SK-N-SH (cell line): ENCODE data around the gene SCTR. TPM values are rescaled to one million over a fixed set of nuclear protein-coding genes. Genes with fewer than 3 reads are reported as not detected.

Experiments
- CTCF ChIA-PET: fragments of 300-600, 350-600 bp; formaldehyde crosslinking; extraction: SDS; loops from one replicate; lab custom pipeline; 2021; lab: Yijun Ruan, JAX
- POLR2A ChIA-PET: fragments of 350-600 bp; sonication (Branson Sonifier 250); formaldehyde crosslinking; extraction: SDS; loops from one replicate; lab custom pipeline; 2020; ENCODE audit warnings: antibody characterized with exemption, inconsistent platforms; lab: Yijun Ruan, JAX
- DNase-seq: peaks from one replicate; pipeline ENCODE4 v3.0.0; 2012
- H2AFZ ChIP-seq: fragments of 200-600 bp; sonication (generic); 2 replicates; pipeline ENCODE4 v1.8.1; 2016; ENCODE audit warnings: antibody characterized with exemption, mild to moderate bottlenecking, low read depth
- H3F3A ChIP-seq: fragments of 200-600 bp; sonication (generic); replicated peaks from 2 replicates; pipeline ENCODE3; 2016; ENCODE audit warnings: antibody characterized with exemption, mild to moderate bottlenecking; ENCODE audit not compliant: insufficient read depth
- H3K27ac ChIP-seq, 2 experiments: fragments of 200-500 bp in 1 of 2; fragments of 200-600 bp in 1 of 2; sonication (Bioruptor generic) in 1 of 2; sonication (generic), shearing (Covaris generic) in 1 of 2; 2 replicates each; pipeline versions ENCODE4 v1.5.1 to v1.6.1; 2014 to 2016; ENCODE audit warnings: low read depth in 2 of 2, inconsistent platforms in 1 of 2, low read length in 1 of 2, mild to moderate bottlenecking in 1 of 2, mixed read lengths in 1 of 2
- H3K27me3 ChIP-seq: fragments of 200-600 bp; sonication (generic), shearing (Covaris generic); 2 replicates; pipeline ENCODE4 v1.6.1; 2016; ENCODE audit warnings: mixed run types; ENCODE audit not compliant: insufficient read depth
- H3K36me3 ChIP-seq, 2 experiments: fragments of 200-500 bp in 1 of 2; fragments of 200-600 bp in 1 of 2; sonication (Bioruptor generic) in 1 of 2; sonication (generic) in 1 of 2; replicated peaks in 1 of 2; 2 replicates each; pipeline versions ENCODE3 to v1.5.1; 2014 to 2016; ENCODE audit warnings: low read length in 1 of 2, mild to moderate bottlenecking in 1 of 2; ENCODE audit not compliant: insufficient read depth in 2 of 2, control insufficient read depth in 1 of 2
- H3K4me1 ChIP-seq, 2 experiments: fragments of 200-500 bp in 1 of 2; fragments of 200-600 bp in 1 of 2; sonication (Bioruptor generic) in 1 of 2; sonication (generic), shearing (Covaris generic) in 1 of 2; 2 replicates each; pipeline versions ENCODE4 v1.5.1 to v1.6.1; 2014 to 2016; ENCODE audit warnings: low read depth in 1 of 2, low read length in 1 of 2, mixed run types in 1 of 2; ENCODE audit not compliant: insufficient read depth in 2 of 2, control insufficient read depth in 1 of 2
- H3K4me2 ChIP-seq: fragments of 200-600 bp; sonication (generic), shearing (Covaris generic); 2 replicates; pipeline ENCODE4 v1.6.1; 2017; ENCODE audit warnings: mixed run types
- H3K4me3 ChIP-seq, 2 experiments: fragments of 200-500 bp in 1 of 2; fragments of 200-600 bp in 1 of 2; sonication (Bioruptor generic) in 1 of 2; sonication (generic), shearing (Covaris generic) in 1 of 2; 2 replicates each; pipeline versions ENCODE4 v1.5.1 to v1.8.1; 2014 to 2016; ENCODE audit warnings: low read depth in 2 of 2, inconsistent platforms in 1 of 2, low read length in 1 of 2, mild to moderate bottlenecking in 1 of 2, mixed read lengths in 1 of 2, moderate library complexity in 1 of 2
- H3K79me2 ChIP-seq: fragments of 200-600 bp; sonication (generic); 2 replicates; pipeline ENCODE4 v1.8.1; 2017; ENCODE audit warnings: mild to moderate bottlenecking; ENCODE audit not compliant: insufficient read depth
- H3K9ac ChIP-seq: fragments of 200-600 bp; sonication (generic); 2 replicates; pipeline ENCODE4 v1.6.1; 2017; ENCODE audit warnings: mixed run types
- H3K9me2 ChIP-seq: fragments of 200-600 bp; sonication (generic); 2 replicates; pipeline ENCODE4 v1.6.1; 2017; ENCODE audit warnings: mixed run types
- H3K9me3 ChIP-seq: fragments of 200-600 bp; sonication (generic); 2 replicates; pipeline ENCODE4 v1.6.1; 2017; ENCODE audit warnings: mixed run types, mild to moderate bottlenecking, moderate library complexity
- H4K20me1 ChIP-seq: fragments of 200-600 bp; sonication (generic); 2 replicates; pipeline ENCODE4 v1.6.1; 2017; ENCODE audit warnings: mild to moderate bottlenecking, mixed run types; ENCODE audit not compliant: insufficient read depth
- CHD2 ChIP-seq: fragments of 150-350 bp; IDR thresholded peaks from 2 replicates; pipeline ENCODE4 v1.6.1; 2018; ENCODE audit warnings: low read length; ENCODE audit not compliant: partially characterized antibody
- ELF1 ChIP-seq: IDR thresholded peaks from 2 replicates; pipeline ENCODE4 v1.4.0; 2012
- EP300 ChIP-seq, 2 experiments: IDR thresholded peaks; 2 replicates each; pipeline versions ENCODE4 v1.4.0 to v1.6.1; 2012; ENCODE audit warnings: borderline replicate concordance in 1 of 2, low read depth in 1 of 2, low read length in 1 of 2
- EZH2phosphoT487 ChIP-seq: fragments of 200-600 bp; sonication (generic); IDR thresholded peaks from 2 replicates; pipeline ENCODE4 v1.6.1; 2017; ENCODE audit warnings: low read depth, mixed run types, mild to moderate bottlenecking, antibody characterized with exemption, moderate library complexity, borderline replicate concordance
- FOXJ3 ChIP-seq: sonication (generic); formaldehyde crosslinking; IDR thresholded peaks from 2 replicates; pipeline ENCODE4 v1.5.1; 2020; ENCODE audit warnings: mild to moderate bottlenecking, missing genetic modification reagents
- FOXM1 ChIP-seq: IDR thresholded peaks from 2 replicates; pipeline ENCODE4 v1.4.0; 2012; ENCODE audit warnings: low read depth, mild to moderate bottlenecking
- GABPA ChIP-seq: IDR thresholded peaks from 2 replicates; pipeline ENCODE4 v1.4.0; 2012; ENCODE audit warnings: low read depth, mild to moderate bottlenecking
- JUND ChIP-seq: IDR thresholded peaks from 2 replicates; pipeline ENCODE4 v1.4.0; 2012
- MEF2A ChIP-seq: IDR thresholded peaks from 2 replicates; pipeline ENCODE4 v1.4.0; 2012; ENCODE audit warnings: low read depth, borderline replicate concordance
- POLR2AphosphoS5 ChIP-seq: IDR thresholded peaks from 2 replicates; pipeline ENCODE4 v1.6.1; 2012; ENCODE audit warnings: low read depth, low read length
- RAD21 ChIP-seq: IDR thresholded peaks from 2 replicates; pipeline ENCODE4 v1.6.1; 2012; ENCODE audit warnings: mild to moderate bottlenecking, low read length
- RCOR1 ChIP-seq: fragments of 150-350 bp; IDR thresholded peaks from 2 replicates; pipeline ENCODE4 v1.6.1; 2017; ENCODE audit warnings: antibody characterized with exemption, low read length
- RFX5 ChIP-seq: IDR thresholded peaks from 2 replicates; pipeline ENCODE4 v1.6.1; 2012; ENCODE audit warnings: mild to moderate bottlenecking, improper control_type of control experiment, low read length
- RXRA ChIP-seq: IDR thresholded peaks from 2 replicates; pipeline ENCODE4 v1.4.0; 2012; ENCODE audit warnings: low read depth, mild to moderate bottlenecking, borderline replicate concordance
- SIN3A ChIP-seq: IDR thresholded peaks from 2 replicates; pipeline ENCODE4 v1.6.1; 2012; ENCODE audit warnings: low read depth, mild to moderate bottlenecking, low read length, moderate library complexity, borderline replicate concordance
- SMC3 ChIP-seq: IDR thresholded peaks from 2 replicates; pipeline ENCODE4 v1.6.1; 2012; ENCODE audit warnings: low read depth, low read length, improper control_type of control experiment
- TAF1 ChIP-seq: IDR thresholded peaks from 2 replicates; pipeline ENCODE4 v1.6.1; 2012; ENCODE audit warnings: low read depth, mild to moderate bottlenecking, low read length, moderate library complexity, borderline replicate concordance
- TCF12 ChIP-seq: IDR thresholded peaks from 2 replicates; pipeline ENCODE4 v1.4.0; 2012
- TEAD4 ChIP-seq: IDR thresholded peaks from 2 replicates; pipeline ENCODE4 v1.4.0; 2012; ENCODE audit warnings: mild to moderate bottlenecking, borderline replicate concordance; ENCODE audit not compliant: insufficient read depth
- WGBS: methylation state at CpG from one replicate; pipeline ENCODE4 v1.1.6; 2017; ENCODE audit warnings: low lambda C conversion rate; 5-methylcytosine and 5-hydroxymethylcytosine counted together
- polyA plus RNA-seq, 3 experiments: library from polyadenylated mRNA; depleted of rRNA; stranded (reverse); fragments of >200 nt; gene quantifications; 2 replicates each; pipeline ENCODE4 v1.2.3, GENCODE V29; 2012
- TF ChIP-seq, protein P1 (sequence below): fragments of 150-350 bp; IDR thresholded peaks from 2 replicates; pipeline ENCODE4 v1.6.1; 2017; ENCODE audit warnings: antibody characterized with exemption, low read length, low read depth, borderline replicate concordance
- TF ChIP-seq, protein P2 (sequence below): IDR thresholded peaks from 2 replicates; pipeline ENCODE4 v1.4.0; 2012; ENCODE audit warnings: low read depth, borderline replicate concordance
- TF ChIP-seq, protein P3 (sequence below): IDR thresholded peaks from 2 replicates; pipeline ENCODE4 v1.6.1; 2012; ENCODE audit warnings: mild to moderate bottlenecking, low read depth, low read length, moderate library complexity

Gene SCTR
- polyA plus RNA-seq, 1 of the 3 experiments (the other 2 are of a cell fraction): not detected

DNA sequence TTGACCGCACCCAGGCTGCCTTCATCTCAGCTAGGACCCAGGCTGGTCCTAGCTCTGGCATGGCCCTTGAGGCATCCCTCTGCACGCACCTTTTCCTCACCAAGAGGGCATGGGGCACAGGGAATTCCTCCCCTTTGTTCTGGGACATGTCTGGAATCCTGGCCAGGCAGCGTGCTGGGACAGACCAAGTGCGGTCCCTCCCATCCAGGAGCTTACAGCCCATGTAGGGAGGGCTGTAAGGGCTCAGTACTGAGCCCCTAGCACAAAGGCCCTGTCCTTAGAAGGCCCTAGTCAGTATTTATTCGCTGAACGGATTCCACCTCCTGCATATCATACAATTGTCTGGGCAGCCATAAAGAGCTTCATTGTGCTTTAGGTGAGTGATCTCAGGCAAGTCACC lies 89.6 kb downstream of the SCTR start:
- WGBS: 75% methylated on average over 5 of the region's 6 CpGs
- no peaks in the 10 kb centered on the region for H3K9me2 ChIP-seq
- H2AFZ ChIP-seq: no peak overlapping the region
- H3K27ac ChIP-seq: no peak overlapping the region
- no peak for TF ChIP-seq SMC3
- no peak for TF ChIP-seq RXRA
- TF ChIP-seq TEAD4: no peak
- no peak for TF ChIP-seq SIN3A
- TF ChIP-seq EP300 (IDR thresholded peaks at IDR 0.05; ENCODE audit: borderline replicate concordance in 1 of 2, low read depth in 1 of 2, low read length in 1 of 2): no peak
- TF ChIP-seq RCOR1: no peak
- TF ChIP-seq, protein P1, sequence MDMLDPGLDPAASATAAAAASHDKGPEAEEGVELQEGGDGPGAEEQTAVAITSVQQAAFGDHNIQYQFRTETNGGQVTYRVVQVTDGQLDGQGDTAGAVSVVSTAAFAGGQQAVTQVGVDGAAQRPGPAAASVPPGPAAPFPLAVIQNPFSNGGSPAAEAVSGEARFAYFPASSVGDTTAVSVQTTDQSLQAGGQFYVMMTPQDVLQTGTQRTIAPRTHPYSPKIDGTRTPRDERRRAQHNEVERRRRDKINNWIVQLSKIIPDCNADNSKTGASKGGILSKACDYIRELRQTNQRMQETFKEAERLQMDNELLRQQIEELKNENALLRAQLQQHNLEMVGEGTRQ: no peak
- no peak for TF ChIP-seq RAD21
- no peak for TF ChIP-seq TAF1
- TF ChIP-seq CHD2: no peak
- TF ChIP-seq JUND: no peak
- TF ChIP-seq, protein P2, sequence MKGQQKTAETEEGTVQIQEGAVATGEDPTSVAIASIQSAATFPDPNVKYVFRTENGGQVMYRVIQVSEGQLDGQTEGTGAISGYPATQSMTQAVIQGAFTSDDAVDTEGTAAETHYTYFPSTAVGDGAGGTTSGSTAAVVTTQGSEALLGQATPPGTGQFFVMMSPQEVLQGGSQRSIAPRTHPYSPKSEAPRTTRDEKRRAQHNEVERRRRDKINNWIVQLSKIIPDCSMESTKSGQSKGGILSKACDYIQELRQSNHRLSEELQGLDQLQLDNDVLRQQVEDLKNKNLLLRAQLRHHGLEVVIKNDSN: no peak
- no peak for TF ChIP-seq POLR2AphosphoS5
- no peak for TF ChIP-seq ELF1
- H3K9me3 ChIP-seq: no peaks in the 10 kb centered on the region
- no peak overlapping the region for H3K9ac ChIP-seq
- peaks cover 22% of the 10 kb centered on the region; the same call in 1 of the 2 replicates for H3K27me3 ChIP-seq
- H3K4me3 ChIP-seq: no peak overlapping the region
- no peaks in the 10 kb centered on the region for H4K20me1 ChIP-seq
- no peaks in the 10 kb centered on the region for H3F3A ChIP-seq
- no peak overlapping the region for H3K4me2 ChIP-seq
- POLR2A ChIA-PET: no interaction called here
- H3K36me3 ChIP-seq: no peaks in the 10 kb centered on the region
- H3K4me1 ChIP-seq: peaks cover 0 to 4% of the 10 kb centered on the region in 2 experiments; a peak in 2 of 4 replicates
- CTCF ChIA-PET: interaction anchor here (0.9 to 2.9 kb wide), 3 partner anchors 11 to 207 kb away, joined by 3 to 18 read pairs (median 3); no protein-coding TSS in a partner anchor
- no peak for DNase-seq
- H3K79me2 ChIP-seq: no peaks in the 10 kb centered on the region

DNA sequence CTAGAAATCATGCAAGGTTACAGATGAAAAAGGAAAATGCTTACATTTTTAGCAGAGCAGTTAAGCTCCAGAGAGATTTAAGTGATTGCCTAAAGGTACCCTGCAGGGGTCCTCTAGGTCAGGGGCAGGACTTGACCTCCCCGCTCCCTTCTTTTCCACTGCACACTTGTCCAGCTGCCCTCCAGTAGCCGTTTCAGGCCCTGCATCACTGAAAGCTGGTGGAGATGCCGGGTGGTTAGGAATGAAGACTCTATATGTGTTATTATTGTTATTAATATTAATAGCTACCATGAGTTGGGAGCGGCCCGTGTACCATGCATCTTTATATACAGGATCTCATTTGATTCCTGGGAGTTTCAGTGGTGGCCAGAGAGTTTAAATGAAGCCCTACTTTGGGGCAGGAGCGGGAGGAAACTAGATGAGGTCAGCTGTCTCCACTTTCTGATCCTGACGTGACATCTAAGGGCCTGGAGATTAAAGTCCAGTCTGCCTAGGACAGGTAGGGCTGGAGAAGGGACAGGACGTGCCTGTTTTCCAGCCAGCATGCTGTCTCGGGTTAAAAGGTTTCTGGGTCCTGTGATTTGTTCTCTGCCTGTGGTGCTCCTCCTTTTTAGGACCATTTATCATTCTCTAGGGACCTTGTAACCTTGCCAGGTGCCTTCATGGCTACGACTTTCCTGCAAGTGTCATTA lies 90.5 kb downstream of the SCTR start:
- Histone ChIP-seq H4K20me1 (no peaks in the 10 kb centered on the region), H3K9me3 (no peaks in the 10 kb centered on the region), H2AFZ (no peak overlapping the region), H3K27me3 (peaks cover 20% of the 10 kb centered on the region; the same call in 1 of the 2 replicates), H3K27ac (no peak overlapping the region), H3K9me2 (no peaks in the 10 kb centered on the region), H3K9ac (no peak overlapping the region), H3K4me3 (no peak overlapping the region), H3K4me2 (no peak overlapping the region), H3F3A (no peaks in the 10 kb centered on the region), H3K36me3 (no peaks in the 10 kb centered on the region), H3K4me1 (peaks cover 0 to 4% of the 10 kb centered on the region in 2 experiments; a peak in 2 of 4 replicates), H3K79me2 (no peaks in the 10 kb centered on the region)
- POLR2A ChIA-PET: no interaction called here
- CTCF ChIA-PET: interaction anchor here (1.9 to 2.9 kb wide), 2 partner anchors 42 to 207 kb away, joined by 6 to 18 read pairs; no protein-coding TSS in a partner anchor
- no peak for DNase-seq
- 84% methylated on average over 10 of the region's 10 CpGs for WGBS
- no peak for TF ChIP-seq FOXJ3
- TF ChIP-seq, protein P3, sequence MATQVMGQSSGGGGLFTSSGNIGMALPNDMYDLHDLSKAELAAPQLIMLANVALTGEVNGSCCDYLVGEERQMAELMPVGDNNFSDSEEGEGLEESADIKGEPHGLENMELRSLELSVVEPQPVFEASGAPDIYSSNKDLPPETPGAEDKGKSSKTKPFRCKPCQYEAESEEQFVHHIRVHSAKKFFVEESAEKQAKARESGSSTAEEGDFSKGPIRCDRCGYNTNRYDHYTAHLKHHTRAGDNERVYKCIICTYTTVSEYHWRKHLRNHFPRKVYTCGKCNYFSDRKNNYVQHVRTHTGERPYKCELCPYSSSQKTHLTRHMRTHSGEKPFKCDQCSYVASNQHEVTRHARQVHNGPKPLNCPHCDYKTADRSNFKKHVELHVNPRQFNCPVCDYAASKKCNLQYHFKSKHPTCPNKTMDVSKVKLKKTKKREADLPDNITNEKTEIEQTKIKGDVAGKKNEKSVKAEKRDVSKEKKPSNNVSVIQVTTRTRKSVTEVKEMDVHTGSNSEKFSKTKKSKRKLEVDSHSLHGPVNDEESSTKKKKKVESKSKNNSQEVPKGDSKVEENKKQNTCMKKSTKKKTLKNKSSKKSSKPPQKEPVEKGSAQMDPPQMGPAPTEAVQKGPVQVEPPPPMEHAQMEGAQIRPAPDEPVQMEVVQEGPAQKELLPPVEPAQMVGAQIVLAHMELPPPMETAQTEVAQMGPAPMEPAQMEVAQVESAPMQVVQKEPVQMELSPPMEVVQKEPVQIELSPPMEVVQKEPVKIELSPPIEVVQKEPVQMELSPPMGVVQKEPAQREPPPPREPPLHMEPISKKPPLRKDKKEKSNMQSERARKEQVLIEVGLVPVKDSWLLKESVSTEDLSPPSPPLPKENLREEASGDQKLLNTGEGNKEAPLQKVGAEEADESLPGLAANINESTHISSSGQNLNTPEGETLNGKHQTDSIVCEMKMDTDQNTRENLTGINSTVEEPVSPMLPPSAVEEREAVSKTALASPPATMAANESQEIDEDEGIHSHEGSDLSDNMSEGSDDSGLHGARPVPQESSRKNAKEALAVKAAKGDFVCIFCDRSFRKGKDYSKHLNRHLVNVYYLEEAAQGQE: no peak
- no peak for TF ChIP-seq GABPA
- TF ChIP-seq RFX5: no peak
- no peak for TF ChIP-seq TCF12
- TF ChIP-seq, protein P1: no peak
- no peak for TF ChIP-seq FOXM1
- TF ChIP-seq EZH2phosphoT487: no peak
- no peak for TF ChIP-seq MEF2A
